HG03196 (cell line): ENCODE results near the gene UTF1.
"Not testable (repeated sequence)": the region's sequence is repeated elsewhere in the genome, so short reads cannot be mapped to it uniquely, and the experiment has no call there.

Source experiments
- ATAC-seq: cut with Tn5 transposase; IDR thresholded peaks from one replicate; pipeline ENCODE4 v1.9.1; 2021; ENCODE audit not compliant: unreplicated experiment

The UTF1 gene

GRCh38 chr10:133208466-133208865, 21.6 kb upstream of the UTF1 start:
- no peak for ATAC-seq

GRCh38 chr10:133209117-133209516, 20.9 kb upstream of the UTF1 start:
- no peak for ATAC-seq

- no peak for ATAC-seq
Measured at GRCh38 chr10:133209641-133210040, 20.4 kb upstream of the UTF1 start.

DNA sequence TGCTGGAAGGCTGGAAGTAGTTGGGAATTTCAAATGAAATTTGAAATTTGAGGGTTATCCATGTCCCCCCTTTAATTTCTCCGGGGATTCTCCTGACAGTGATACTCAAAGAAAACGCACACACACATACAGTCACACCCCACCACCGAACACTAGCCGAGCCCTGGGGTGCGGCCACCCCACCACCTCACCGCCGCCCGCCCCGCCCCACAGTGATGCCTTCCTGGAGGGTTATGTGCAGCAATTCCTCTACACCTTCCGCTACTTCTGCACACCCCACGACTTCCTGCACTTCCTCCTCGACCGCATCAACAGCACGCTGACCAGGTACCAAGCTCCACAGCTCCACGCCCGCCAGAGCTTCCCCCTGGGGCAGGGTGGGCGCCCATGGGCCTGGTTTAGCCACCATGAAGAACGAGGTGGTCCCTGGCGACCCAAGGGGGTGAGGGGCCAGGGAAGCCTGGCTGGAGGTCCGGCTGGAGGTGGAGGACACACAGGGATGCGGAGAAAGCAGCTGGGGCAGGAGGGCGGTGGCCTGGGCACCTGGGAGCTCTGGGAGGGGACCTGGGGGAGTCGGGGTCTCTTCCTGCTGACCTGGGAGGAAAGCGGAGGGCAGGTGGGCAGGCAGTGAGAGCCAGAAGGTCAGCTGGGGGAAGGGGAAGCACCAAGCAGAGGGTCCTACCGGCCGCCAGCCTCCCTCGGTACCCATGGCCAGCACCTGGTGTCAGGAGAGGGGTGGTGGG, 19.4 kb upstream of the UTF1 start:
- no peak for ATAC-seq

GRCh38 chr10:133211141-133211830, 18.7 kb upstream of the UTF1 start:
- ATAC-seq, result no peak

- ATAC-seq, result no peak
Measured at GRCh38 chr10:133211959-133212852, 17.8 kb upstream of the UTF1 start.

- no peak for ATAC-seq
Measured at GRCh38 chr10:133212853-133213494, 17.0 kb upstream of the UTF1 start.

DNA sequence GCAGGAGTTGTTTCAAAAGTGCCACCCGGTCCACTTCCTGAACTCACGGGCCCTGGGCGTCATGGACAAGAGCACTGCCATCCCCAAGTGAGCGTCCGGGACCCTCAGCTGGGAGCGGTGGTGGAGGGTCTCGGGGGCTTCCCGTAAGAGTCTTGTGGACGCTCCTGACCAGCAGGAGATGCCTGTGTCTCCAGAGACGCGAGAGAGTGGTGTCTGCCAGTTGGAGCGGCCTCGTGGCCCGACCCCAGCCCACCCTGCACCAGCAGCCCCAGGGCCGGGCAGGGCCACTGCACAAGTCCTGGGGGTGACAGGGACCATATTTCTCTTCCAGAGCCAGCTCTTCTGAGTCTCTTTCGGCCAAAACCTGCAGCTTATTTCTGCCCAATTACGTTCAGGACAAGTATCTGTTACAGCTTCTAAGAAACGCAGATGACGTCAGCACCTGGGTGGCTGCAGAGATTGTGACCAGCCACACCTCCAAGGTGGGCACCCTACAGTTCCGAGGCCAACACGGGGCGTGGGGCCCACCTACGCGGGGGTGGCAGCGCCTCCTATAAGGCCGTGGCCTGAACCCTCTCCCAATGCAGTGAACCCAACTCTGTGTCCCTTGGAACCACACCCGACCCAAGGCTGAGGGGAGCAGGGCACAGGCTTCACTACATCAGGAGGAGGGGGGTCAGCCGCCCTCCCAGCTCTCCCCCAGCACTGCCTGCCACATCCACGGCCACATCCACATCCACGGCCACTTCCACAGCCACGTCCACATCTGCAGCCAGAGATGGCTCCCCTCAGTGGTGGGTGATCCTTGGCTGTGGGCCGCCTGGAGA, 16.2 kb upstream of the UTF1 start:
- no peak for ATAC-seq

DNA sequence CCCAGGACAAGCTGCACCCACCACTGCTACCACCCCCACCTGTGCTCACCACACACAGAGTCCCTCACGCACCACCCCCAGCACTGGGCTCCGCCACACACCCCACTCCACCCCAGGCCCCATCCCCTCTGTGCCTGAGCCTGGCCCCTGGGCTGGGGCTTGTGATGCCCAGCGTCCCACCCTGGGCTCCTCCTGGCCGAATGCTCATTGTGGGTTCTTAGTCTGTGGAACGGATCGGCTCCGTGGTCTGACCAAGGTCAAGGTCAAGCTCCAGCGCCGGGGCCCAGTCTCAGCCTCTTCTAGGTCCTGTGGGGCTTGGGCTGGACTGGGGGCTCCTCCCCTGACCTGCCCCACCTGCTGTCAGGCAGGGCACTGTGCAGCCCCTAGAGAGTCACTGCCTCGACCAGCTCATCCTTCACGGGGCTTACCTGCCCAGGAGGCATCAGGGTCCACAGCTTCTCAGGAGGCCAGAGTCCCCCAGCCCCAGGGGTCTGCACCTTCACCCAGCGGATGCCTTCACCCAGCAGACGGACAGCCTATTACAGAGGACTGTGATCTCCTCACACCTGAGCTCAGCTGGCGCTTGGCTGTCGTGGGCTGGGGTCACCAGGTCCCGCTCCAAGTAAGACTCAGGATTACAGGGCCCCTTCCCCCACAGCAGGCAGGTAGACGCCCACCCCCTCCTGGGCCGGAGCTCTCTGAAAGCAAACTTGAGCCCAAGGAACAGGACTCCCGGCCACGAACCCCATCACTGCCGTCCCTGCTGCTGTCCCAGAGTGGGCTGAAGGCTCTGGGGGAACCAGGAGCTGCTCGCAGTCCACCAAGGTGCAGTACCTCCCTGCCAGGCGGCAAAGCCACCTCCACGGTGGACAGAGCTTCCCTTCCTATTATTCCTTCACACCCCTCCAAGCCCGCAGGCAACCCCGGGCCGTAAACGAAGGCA, 15.3 kb upstream of the UTF1 start:
- ATAC-seq, result no peak

DNA sequence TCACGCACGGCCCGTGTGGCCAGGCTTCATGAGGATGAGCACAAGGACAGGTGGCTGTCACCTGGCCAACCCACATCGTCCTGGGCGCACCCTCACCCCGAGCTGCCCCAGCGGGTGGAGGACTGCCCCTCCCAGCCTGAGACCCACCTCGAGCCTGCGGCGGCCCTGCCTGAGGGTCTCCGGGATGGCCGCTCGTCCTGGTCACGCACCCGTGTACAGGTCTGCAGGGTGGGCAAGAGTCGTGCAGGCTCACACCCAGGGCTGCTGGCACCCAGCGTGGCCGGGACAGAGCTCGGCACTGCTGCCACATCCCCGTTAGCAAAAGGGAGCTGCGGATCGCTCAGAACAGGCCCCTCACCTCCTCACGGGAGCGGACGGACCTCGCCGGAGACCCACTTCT, 14.4 kb upstream of the UTF1 start:
- no peak for ATAC-seq

- ATAC-seq, result no peak
Measured at GRCh38 chr10:133216776-133217175, 13.2 kb upstream of the UTF1 start.

- ATAC-seq, result no peak
Measured at GRCh38 chr10:133217800-133218589, 12.0 kb upstream of the UTF1 start.

GRCh38 chr10:133218891-133219290, 11.1 kb upstream of the UTF1 start:
- no peak for ATAC-seq

DNA sequence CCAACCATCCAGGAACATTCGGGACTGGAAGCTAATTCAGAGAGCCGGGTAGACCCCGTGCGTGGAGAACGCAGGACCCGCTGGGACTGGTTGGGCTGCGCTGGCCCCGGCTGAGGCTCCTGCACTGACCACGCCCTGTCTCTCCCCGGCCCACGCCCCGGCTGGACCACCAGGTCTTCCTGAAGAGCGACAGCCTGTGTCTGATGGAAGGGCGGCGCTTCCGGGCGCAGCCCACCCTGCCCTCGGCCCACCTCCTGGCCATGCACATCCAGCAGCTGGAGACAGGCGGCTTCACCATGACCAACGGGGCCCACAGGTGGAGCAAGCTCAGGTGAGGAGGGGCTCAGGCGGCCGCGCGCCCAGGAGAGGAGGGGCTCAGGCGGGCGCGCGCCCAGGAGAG, 10.2 kb upstream of the UTF1 start:
- no peak for ATAC-seq

GRCh38 chr10:133221331-133221730, 8.7 kb upstream of the UTF1 start:
- ATAC-seq, result no peak

- ATAC-seq, result not testable (repeated sequence)
Measured at GRCh38 chr10:133221756-133222155, 8.3 kb upstream of the UTF1 start.

- no peak for ATAC-seq
Measured at GRCh38 chr10:133224076-133224475, 5.9 kb upstream of the UTF1 start.

DNA sequence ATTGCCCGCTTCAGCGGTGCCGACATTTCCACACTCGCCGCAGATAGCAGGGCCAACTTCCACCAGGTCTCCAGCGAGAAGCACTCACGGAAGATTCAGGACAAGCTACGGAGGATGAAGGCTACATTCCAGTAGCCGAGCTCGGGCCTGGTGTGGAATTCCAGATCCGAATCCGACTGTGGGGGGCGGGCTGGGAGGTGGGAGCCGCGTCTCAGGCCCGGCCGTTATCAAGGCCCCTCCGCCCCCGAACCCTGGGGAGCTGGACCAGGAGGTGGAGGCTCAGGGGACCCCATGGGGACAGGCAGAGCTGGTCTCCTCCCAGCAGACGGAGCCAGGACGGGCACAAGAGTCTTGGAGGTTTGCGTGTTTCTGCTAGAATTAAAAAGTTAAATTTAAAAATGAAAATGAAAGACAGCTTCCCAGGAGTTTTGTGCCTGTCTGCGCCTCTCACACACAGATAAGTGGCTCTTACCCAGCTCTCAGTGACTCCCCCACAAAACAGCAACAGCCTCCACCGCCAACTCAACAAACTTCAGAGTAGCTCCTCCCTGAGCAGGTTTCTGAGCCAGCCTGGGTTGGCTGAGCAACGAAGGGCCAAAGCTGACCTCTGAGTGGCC, 5.2 kb upstream of the UTF1 start:
- no peak for ATAC-seq
